Measurements from ENCODE around the gene MCC.

Gene MCC

DNA sequence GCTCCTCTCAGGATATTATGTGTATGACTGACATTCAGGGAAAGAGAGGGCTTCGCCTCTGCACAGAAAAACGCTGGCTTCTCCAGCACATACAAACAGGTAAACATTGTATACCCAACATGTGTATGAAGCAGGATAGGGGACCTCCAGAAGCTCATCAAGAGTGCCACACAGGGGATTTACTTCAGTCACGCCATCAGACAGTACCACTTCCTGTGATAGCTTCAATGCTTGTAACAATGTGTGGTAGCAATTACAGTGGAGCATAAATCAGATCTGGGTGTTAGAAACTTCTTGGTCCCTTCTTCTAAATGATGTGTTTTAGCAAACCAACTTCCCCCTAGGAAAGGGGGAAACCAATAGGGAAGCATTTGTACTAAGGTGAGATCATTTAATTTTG, 214.3 kb downstream of the MCC start:
- TF ChIP-seq, protein P1, sequence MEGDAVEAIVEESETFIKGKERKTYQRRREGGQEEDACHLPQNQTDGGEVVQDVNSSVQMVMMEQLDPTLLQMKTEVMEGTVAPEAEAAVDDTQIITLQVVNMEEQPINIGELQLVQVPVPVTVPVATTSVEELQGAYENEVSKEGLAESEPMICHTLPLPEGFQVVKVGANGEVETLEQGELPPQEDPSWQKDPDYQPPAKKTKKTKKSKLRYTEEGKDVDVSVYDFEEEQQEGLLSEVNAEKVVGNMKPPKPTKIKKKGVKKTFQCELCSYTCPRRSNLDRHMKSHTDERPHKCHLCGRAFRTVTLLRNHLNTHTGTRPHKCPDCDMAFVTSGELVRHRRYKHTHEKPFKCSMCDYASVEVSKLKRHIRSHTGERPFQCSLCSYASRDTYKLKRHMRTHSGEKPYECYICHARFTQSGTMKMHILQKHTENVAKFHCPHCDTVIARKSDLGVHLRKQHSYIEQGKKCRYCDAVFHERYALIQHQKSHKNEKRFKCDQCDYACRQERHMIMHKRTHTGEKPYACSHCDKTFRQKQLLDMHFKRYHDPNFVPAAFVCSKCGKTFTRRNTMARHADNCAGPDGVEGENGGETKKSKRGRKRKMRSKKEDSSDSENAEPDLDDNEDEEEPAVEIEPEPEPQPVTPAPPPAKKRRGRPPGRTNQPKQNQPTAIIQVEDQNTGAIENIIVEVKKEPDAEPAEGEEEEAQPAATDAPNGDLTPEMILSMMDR (IDR thresholded peaks at IDR 0.05; ENCODE audit: low read depth, low read length, missing control alignments), result no peak
- no peak for DNase-seq (ENCODE audit: low read depth)
- H3K4me3 ChIP-seq (ENCODE audit: low read depth, low read length), result no peak overlapping the region

DNA sequence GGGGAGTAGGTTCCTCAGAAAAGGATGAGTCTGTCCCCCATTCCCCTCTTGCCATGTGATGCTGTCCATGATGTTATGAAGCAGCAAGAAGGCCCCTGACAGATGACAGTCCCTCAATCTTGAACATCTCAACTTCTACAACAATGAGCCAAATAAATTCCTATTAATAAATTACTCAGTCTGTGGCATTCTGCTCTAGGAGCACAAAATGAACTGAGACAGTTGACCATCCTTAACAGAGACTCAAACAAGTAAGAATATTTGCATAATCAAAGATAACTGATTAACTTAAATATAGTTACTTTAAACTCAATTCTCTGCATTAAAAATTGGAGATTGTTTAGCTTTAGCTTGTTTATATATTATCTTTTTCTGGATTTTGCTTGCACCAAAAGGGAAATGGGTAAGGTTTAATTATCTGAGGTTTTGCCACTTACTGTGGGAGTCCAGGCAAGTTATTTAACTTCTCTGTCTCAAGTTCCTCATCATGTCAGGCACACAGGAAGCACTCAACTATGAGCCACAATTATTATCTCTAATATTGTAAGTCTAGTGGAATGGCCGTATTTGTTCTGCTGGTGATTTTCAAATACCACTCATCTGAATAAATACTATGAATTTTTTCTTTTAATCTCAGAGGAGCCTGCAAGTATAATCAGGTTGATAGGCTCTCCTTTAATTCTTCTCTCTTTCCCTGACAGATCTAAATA, 216.4 kb downstream of the MCC start:
- DNase-seq (ENCODE audit: low read depth), result no peak
- TF ChIP-seq, protein P1 (IDR thresholded peaks at IDR 0.05; ENCODE audit: low read depth, low read length, missing control alignments), result no peak
- H3K4me3 ChIP-seq (ENCODE audit: low read depth, low read length), result no peak overlapping the region

DNA sequence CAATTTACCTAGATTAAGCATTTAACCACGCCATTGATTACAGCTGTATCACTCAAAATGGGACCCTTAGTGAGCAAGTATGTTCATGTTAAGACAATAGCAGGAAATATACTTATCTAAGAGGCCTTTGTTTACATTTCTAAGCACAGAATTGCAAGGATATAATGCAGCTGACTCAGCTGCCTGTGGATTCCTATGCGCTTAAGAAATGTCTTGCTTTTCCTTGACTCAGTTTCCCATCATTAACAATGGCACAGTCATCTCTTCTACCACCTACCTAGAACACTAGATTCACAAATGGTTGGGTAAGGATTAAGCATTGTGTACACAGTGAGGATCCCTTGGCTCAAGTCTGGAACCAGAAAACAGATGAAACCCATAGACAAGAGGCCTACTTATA, 217.2 kb downstream of the MCC start:
- no peak overlapping the region for H3K4me3 ChIP-seq (ENCODE audit: low read depth, low read length)
- no peak for DNase-seq (ENCODE audit: low read depth)
- TF ChIP-seq, protein P1 (IDR thresholded peaks at IDR 0.05; ENCODE audit: low read depth, low read length, missing control alignments), result no peak

DNA sequence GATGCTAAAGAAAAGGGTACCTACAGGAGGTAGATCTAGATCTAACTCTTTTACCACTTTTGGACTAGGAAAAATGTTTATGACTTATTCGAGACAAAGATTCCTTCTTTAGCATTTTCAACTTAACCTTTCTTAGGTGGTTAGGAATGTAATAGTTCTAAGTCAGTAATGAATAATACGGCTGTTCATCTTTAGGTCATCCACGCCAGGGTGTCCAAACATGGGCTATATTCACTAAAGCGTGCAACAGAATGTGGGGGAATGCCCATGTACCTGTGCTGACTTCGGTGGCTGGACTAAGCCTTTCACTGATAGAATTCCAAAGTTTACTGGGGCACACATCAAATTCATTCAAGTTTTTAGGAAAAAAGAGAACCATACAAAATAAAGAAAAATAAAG, 218.2 kb downstream of the MCC start:
- TF ChIP-seq, protein P1 (IDR thresholded peaks at IDR 0.05; ENCODE audit: low read depth, low read length, missing control alignments), result no peak
- no peak for DNase-seq (ENCODE audit: low read depth)
- no peak overlapping the region for H3K4me3 ChIP-seq (ENCODE audit: low read depth, low read length)

DNA sequence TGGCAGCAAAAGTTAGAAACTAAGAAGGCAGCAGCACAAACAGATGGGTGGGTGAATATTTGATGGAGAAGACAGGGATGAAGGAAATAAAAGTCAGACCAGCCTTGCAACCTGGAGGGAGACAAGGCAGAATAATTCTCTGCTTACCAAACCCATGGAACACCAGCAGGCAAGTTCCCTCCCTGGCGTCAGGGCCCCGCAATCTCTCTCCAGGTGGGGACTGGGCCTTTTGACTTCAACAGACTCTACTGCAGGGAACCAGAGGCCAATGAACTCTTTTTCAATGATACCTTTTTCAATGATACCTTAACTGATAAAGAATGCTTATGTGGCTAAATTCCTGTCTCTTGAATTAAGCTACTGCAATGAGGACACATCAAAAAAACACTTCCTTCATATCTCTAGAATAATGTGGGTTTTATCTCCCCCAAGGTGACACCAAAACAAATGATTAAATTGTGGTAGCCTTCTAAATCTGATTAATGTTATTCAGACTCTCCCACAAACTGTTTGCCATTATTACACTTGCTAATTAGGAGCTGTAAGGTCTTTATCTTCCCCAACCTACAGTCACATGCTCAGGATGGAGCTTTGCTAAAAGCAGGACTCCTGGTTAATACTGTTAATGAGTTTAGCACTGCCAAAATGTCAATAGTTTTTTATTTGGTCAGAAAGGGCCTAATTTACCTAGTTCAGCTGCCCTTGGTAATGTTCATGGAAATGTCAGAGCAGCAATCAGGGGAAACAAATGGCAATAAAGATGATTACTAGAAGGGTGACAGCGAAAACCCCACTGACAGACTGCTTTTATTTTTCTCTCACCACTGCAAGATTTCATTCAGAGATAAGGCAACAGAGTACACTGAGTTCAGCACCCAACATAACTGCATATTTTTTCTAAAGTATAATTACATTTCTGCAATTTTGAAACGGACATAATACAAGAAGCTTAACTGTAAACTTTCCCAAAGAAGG, 218.9 kb downstream of the MCC start:
- TF ChIP-seq, protein P1 (IDR thresholded peaks at IDR 0.05; ENCODE audit: low read depth, low read length, missing control alignments), result no peak
- DNase-seq (ENCODE audit: low read depth), result no peak

DNA sequence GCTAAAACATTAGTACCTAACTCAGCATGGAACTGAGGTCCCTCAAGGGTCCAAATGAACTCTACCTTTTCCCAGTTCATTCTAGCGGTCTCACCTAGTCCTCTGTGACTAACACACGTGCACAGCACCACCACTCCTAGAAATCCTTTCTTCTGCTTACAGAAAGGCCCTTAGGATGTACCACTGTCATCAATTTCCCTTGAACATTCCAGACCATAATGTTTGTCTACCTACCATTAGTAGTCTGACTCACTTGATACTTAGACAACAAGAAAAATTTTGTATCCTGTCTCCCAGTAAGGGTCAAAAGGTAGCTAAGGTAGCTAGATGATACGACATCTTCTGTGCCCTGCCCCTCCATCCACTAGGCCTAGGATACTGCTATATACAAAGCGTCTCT, 220.0 kb downstream of the MCC start:
- H3K4me3 ChIP-seq (ENCODE audit: low read depth, low read length), result no peak overlapping the region
- TF ChIP-seq, protein P1 (IDR thresholded peaks at IDR 0.05; ENCODE audit: low read depth, low read length, missing control alignments), result no peak
- DNase-seq (ENCODE audit: low read depth), result no peak

More for the DNA sequence above, 218.9 kb downstream of the MCC start:
- H3K4me3 ChIP-seq (ENCODE audit: low read depth, low read length), result no peak overlapping the region
